B cell (primary cell): ENCODE data around the gene KDF1. TPM values are rescaled to one million over a fixed set of nuclear protein-coding genes. Genes with fewer than 3 reads are reported as not detected.

Experiments
- ATAC-seq: fragments of 200-7000 bp; cut with Tn5 transposase; one replicate; pipeline ENCODE4 v1.10.0; 2021; ENCODE audit warnings: low read depth, mild to moderate bottlenecking, moderate number of reproducible peaks, moderate library complexity
- CTCF ChIA-PET: fragments of 350-600 bp; sonication (Branson Sonifier 250); formaldehyde crosslinking; loops from one replicate; lab custom pipeline; 2021; ENCODE audit warnings: antibody characterized with exemption, inconsistent platforms; lab: Charles Lee
- POLR2A ChIA-PET: fragments of 350-600 bp; sonication (Branson Sonifier 250); formaldehyde crosslinking; loops from one replicate; lab custom pipeline; 2021; ENCODE audit warnings: antibody characterized with exemption; lab: Charles Lee
- DNase-seq: peaks from one replicate; pipeline ENCODE4 v3.0.0; 2013
- H2AFZ ChIP-seq: 2 replicates; pipeline ENCODE4 v1.6.1; 2012; ENCODE audit warnings: mild to moderate bottlenecking, low read depth, low read length; ENCODE audit not compliant: insufficient read depth, poor library complexity, severe bottlenecking
- H3K27ac ChIP-seq, 2 donors: 1 replicate in 1 of 2; 2 replicates in 1 of 2; pipeline ENCODE4 v1.5.1; 2012 to 2013; ENCODE audit warnings: low read length in 2 of 2, mild to moderate bottlenecking in 2 of 2, moderate library complexity in 1 of 2
- H3K27me3 ChIP-seq, 4 experiments: fragments of 200-600 bp in 1 of 4; sonication (generic) in 1 of 4; replicated peaks in 1 of 4; 1 replicate in 2 of 4; 2 replicates in 2 of 4; pipeline versions ENCODE4 v1.6.1 to v1.7.0; 2013 to 2016; ENCODE audit warnings: low read length in 3 of 4, mild to moderate bottlenecking in 2 of 4, mixed read lengths in 1 of 4, moderate library complexity in 1 of 4; ENCODE audit not compliant: insufficient read depth in 4 of 4, control insufficient read depth in 3 of 4; ENCODE audit errors: control extremely low read depth in 1 of 4
- H3K36me3 ChIP-seq, 2 experiments: replicated peaks in 1 of 2; 1 replicate in 1 of 2; 2 replicates in 1 of 2; pipeline versions ENCODE4 v1.6.1 to v1.7.1; 2013; ENCODE audit warnings: low read length in 1 of 2; ENCODE audit not compliant: insufficient read depth in 2 of 2, control insufficient read depth in 1 of 2; ENCODE audit errors: control extremely low read depth in 1 of 2, extremely low read depth in 1 of 2
- H3K4me1 ChIP-seq, 2 donors: fragments of 200-600 bp in 1 of 2; sonication (generic) in 1 of 2; 1 replicate in 1 of 2; 2 replicates in 1 of 2; pipeline versions ENCODE4 v1.5.1 to v1.6.1; 2013 to 2017; ENCODE audit warnings: low read length in 2 of 2; ENCODE audit not compliant: control insufficient read depth in 2 of 2, insufficient read depth in 2 of 2
- H3K4me2 ChIP-seq: replicated peaks from 2 replicates; pipeline ENCODE3; 2012; ENCODE audit warnings: mild to moderate bottlenecking, low read depth, low read length; ENCODE audit not compliant: poor library complexity, severe bottlenecking
- H3K4me3 ChIP-seq, 5 experiments: fragments of 200-600 bp in 1 of 5; sonication (generic) in 1 of 5; 1 replicate in 3 of 5; 2 replicates in 2 of 5; pipeline versions ENCODE4 v1.5.1 to v1.7.0; 2011 to 2016; ENCODE audit warnings: low read length in 4 of 5, mild to moderate bottlenecking in 4 of 5, low read depth in 2 of 5, control low read depth in 1 of 5, moderate library complexity in 1 of 5; ENCODE audit not compliant: insufficient read depth in 1 of 5; ENCODE audit errors: control extremely low read depth in 1 of 5, extremely low read depth in 1 of 5
- H3K79me2 ChIP-seq: fragments of 200-600 bp; sonication (generic); one replicate; pipeline ENCODE4 v1.6.0; 2016; ENCODE audit warnings: low read length; ENCODE audit not compliant: control insufficient read depth, insufficient read depth
- H3K9ac ChIP-seq: fragments of 200-600 bp; sonication (generic); 2 replicates; pipeline ENCODE4 v1.6.1; 2017; ENCODE audit warnings: mild to moderate bottlenecking, low read length, moderate library complexity
- H3K9me3 ChIP-seq, 3 donors: one replicate each; pipeline versions ENCODE4 v1.6.1 to v1.7.1; 2013; ENCODE audit warnings: low read length in 2 of 3; ENCODE audit not compliant: control insufficient read depth in 2 of 3, insufficient read depth in 1 of 3; ENCODE audit errors: control extremely low read depth in 1 of 3
- H4K20me1 ChIP-seq: 2 replicates; pipeline ENCODE4 v1.6.0; 2012; ENCODE audit warnings: mild to moderate bottlenecking, low read length; ENCODE audit not compliant: insufficient read depth, control insufficient read depth, poor library complexity, severe bottlenecking
- H3K27ac Mint-ChIP-seq: one replicate; pipeline ENCODE4 v1.8.0; 2021; ENCODE audit warnings: mixed read lengths
- H3K27me3 Mint-ChIP-seq: one replicate; pipeline ENCODE4 v1.8.0; 2021; ENCODE audit warnings: mixed read lengths
- H3K4me1 Mint-ChIP-seq: one replicate; pipeline ENCODE4 v1.8.0; 2021; ENCODE audit warnings: mixed read lengths
- H3K4me3 Mint-ChIP-seq: one replicate; pipeline ENCODE4 v1.8.0; 2021; ENCODE audit warnings: mixed read lengths
- H3K9me3 Mint-ChIP-seq: one replicate; pipeline ENCODE4 v1.8.0; 2022; ENCODE audit warnings: mixed read lengths; ENCODE audit not compliant: insufficient read depth
- CTCF ChIP-seq: fragments of 200-600 bp; IDR thresholded peaks from one replicate; pipeline ENCODE4 v1.8.0; 2022; ENCODE audit warnings: antibody characterized with exemption, mild to moderate bottlenecking
- EZH2 ChIP-seq: IDR thresholded peaks from 2 replicates; pipeline ENCODE4 v1.6.1; 2012; ENCODE audit warnings: borderline replicate concordance, low read depth, mild to moderate bottlenecking, moderate library complexity, low read length; ENCODE audit not compliant: insufficient read depth, poor library complexity, severe bottlenecking
- WGBS: methylation state at CpG from one replicate; pipeline ENCODE4 v1.1.5; 2013; ENCODE audit warnings: missing lambda C conversion rate; ENCODE audit not compliant: insufficient coverage; 5-methylcytosine and 5-hydroxymethylcytosine counted together
- intact Hi-C: fragments of 100-400 bp; cut with micrococcal nuclease; formaldehyde crosslinking; loops from one replicate; pipeline ENCODE4 v1.10.0; 2022
- polyA plus RNA-seq: library from polyadenylated mRNA; depleted of rRNA; stranded (reverse); fragments of >200 nt; gene quantifications from 2 replicates; pipeline ENCODE4 v1.2.3, GENCODE V29; 2012
- total RNA-seq, 2 donors: library from RNA; stranded (reverse); fragments of 120-200 nt in 1 of 2; gene quantifications; 1 replicate in 1 of 2; 2 replicates in 1 of 2; pipeline versions ENCODE4 v1.2.3 to v1.2.4, GENCODE V29; 2013 to 2022

The KDF1 gene
- total and polyA plus RNA-seq, 2 donors (not counting 1 experiment from before 2014, with no cell fraction given): 0.74 to 2.6 TPM

GRCh38 chr1:27005166-27005530 lies 44.9 kb upstream of the KDF1 start:
- no peaks in the 10 kb centered on the region for H3K27me3 ChIP-seq
- TF ChIP-seq EZH2 (no peak), CTCF (no peak)
- CTCF ChIA-PET: interaction anchor here (1.3 kb wide), 1 partner anchor 9 kb away, joined by 4 read pairs; no protein-coding TSS in a partner anchor
- no peak overlapping the region for H3K9ac ChIP-seq
- POLR2A ChIA-PET: interaction anchor here (0.5 kb wide), 1 partner anchor 112 kb away, joined by 6 read pairs; no protein-coding TSS in a partner anchor
- no peaks in the 10 kb centered on the region for H3K36me3 ChIP-seq
- H3K4me3 ChIP-seq: no peak overlapping the region
- 100% methylated on average over 2 of the region's 3 CpGs for WGBS
- Mint-ChIP-seq H3K27ac (no peak overlapping the region), H3K4me3 (no peak overlapping the region), H3K9me3 (no peaks in the 10 kb centered on the region), H3K27me3 (peaks cover 3% of the 10 kb centered on the region), H3K4me1 (peaks cover 23% of the 10 kb centered on the region)
- H3K4me2 ChIP-seq: no peak overlapping the region
- H4K20me1 ChIP-seq: no peaks in the 10 kb centered on the region
- DNase-seq (no peak), ATAC-seq (no peak)
- no peaks in the 10 kb centered on the region for H3K9me3 ChIP-seq
- H3K79me2 ChIP-seq: no peaks in the 10 kb centered on the region
- no peak overlapping the region for H3K27ac ChIP-seq
- intact Hi-C loops: no loop called here
- peaks cover 21 to 23% of the 10 kb centered on the region in 2 donors for H3K4me1 ChIP-seq
- no peak overlapping the region for H2AFZ ChIP-seq

GRCh38 chr1:27004471-27005165 lies 44.4 kb upstream of the KDF1 start:
- Histone ChIP-seq H3K9ac (no peak overlapping the region), H3K4me2 (no peak overlapping the region), H3K4me3 (no peak overlapping the region), H4K20me1 (no peaks in the 10 kb centered on the region), H3K4me1 (peaks cover 21 to 23% of the 10 kb centered on the region in 2 donors), H3K27ac (no peak overlapping the region), H3K27me3 (no peaks in the 10 kb centered on the region), H3K79me2 (no peaks in the 10 kb centered on the region), H2AFZ (no peak overlapping the region), H3K9me3 (no peaks in the 10 kb centered on the region), H3K36me3 (no peaks in the 10 kb centered on the region)
- WGBS: 100% methylated on average over 2 of the region's 10 CpGs
- H3K4me1 Mint-ChIP-seq: peaks cover 23% of the 10 kb centered on the region
- no peak overlapping the region for H3K4me3 Mint-ChIP-seq
- no peaks in the 10 kb centered on the region for H3K9me3 Mint-ChIP-seq
- ATAC-seq (no peak), DNase-seq (no peak)
- ChIA-PET POLR2A (interaction anchor here (0.5 kb wide), 1 partner anchor 112 kb away, joined by 6 read pairs; no protein-coding TSS in a partner anchor), CTCF (interaction anchor here (1.3 kb wide), 1 partner anchor 9 kb away, joined by 4 read pairs; no protein-coding TSS in a partner anchor)
- intact Hi-C loops: no loop called here
- no peak overlapping the region for H3K27ac Mint-ChIP-seq
- peaks cover 3% of the 10 kb centered on the region for H3K27me3 Mint-ChIP-seq
- TF ChIP-seq CTCF (no peak), EZH2 (no peak)
